Ascending aorta (tissue), 2 donors: ENCODE measurements around the gene PDS5B. TPM values are rescaled to one million over a fixed set of nuclear protein-coding genes. Genes with fewer than 3 reads are reported as not detected.

ENCODE experiments used
- DNase-seq, 2 donors: peaks; one replicate each; pipeline ENCODE4 v3.0.0-alpha.2; 2019; ENCODE audit warnings: low spot score in 2 of 2
- H3K27ac ChIP-seq, 2 donors: fragments of 200-600 bp; sonication (generic); one replicate each; pipeline ENCODE4 v1.5.1; 2016 to 2017; ENCODE audit warnings: mild to moderate bottlenecking in 1 of 2
- H3K27me3 ChIP-seq: fragments of 200-600 bp; sonication (generic); one replicate; pipeline ENCODE4 v1.5.1; 2017
- H3K36me3 ChIP-seq, 2 donors: fragments of 200-600 bp; sonication (generic); one replicate each; pipeline ENCODE4 v1.5.1; 2016
- H3K4me1 ChIP-seq, 2 donors: fragments of 200-600 bp; sonication (generic); one replicate each; pipeline ENCODE4 v1.5.1; 2016 to 2017; ENCODE audit warnings: mild to moderate bottlenecking in 1 of 2
- H3K4me3 ChIP-seq, 2 donors: fragments of 200-600 bp; sonication (generic); one replicate each; pipeline ENCODE4 v1.5.1; 2016 to 2017; ENCODE audit warnings: mild to moderate bottlenecking in 1 of 2
- H3K9me3 ChIP-seq, 2 donors: fragments of 200-600 bp; sonication (generic); one replicate each; pipeline ENCODE4 v1.5.1; 2016
- intact Hi-C: fragments of 100-400 bp; cut with DNase I; formaldehyde crosslinking; loops from one replicate; pipeline ENCODE4 v1.15.1; 2023
- total RNA-seq: library from RNA; depleted of rRNA; stranded (reverse); fragments of >200 nt; gene quantifications from one replicate; pipeline ENCODE4 v1.1.0, GENCODE V29; 2016
- TF ChIP-seq, protein P1 (sequence below), 3 experiments: fragments of 200-600 bp in 2 of 3; fragments of 450-650 bp in 1 of 3; sonication (generic) in 2 of 3; IDR thresholded peaks; one replicate each; pipeline ENCODE4 v1.5.1; 2016 to 2019; ENCODE audit warnings: antibody characterized with exemption in 3 of 3, mild to moderate bottlenecking in 1 of 3, moderate library complexity in 1 of 3

Gene PDS5B
- total RNA-seq, 1 donor from 2014 or later, result 31.0 TPM

DNA sequence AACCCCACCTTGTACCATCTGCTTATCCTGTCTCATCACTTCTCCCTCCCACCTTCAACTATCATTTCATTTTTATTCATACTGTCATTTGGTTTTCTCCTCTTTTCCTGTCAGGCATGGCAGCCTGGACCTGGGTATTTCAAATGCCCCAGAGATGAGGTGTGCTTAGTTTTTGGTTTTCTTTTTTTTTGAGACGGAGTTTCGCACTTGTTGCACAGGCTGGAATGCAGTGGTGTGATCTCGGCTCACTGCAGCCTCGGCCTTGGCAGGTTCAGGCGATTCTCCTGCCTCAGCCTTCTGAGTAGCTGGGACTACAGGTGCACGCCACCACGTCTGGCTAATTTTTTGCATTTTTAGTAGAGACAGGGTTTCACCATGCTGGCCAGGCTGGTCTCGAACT lies 5.8 kb downstream of the PDS5B start:
- Histone ChIP-seq H3K9me3 (no peaks in the 10 kb centered on the region), H3K27me3 (no peaks in the 10 kb centered on the region), H3K4me3 (no peak overlapping the region), H3K36me3 (no peaks in the 10 kb centered on the region), H3K4me1 (peaks cover 0 to 17% of the 10 kb centered on the region in 2 donors), H3K27ac (peak overlapping the region in 1 of 2 donors; percentile 4)
- DNase-seq, result no peak
- TF ChIP-seq, protein P1, sequence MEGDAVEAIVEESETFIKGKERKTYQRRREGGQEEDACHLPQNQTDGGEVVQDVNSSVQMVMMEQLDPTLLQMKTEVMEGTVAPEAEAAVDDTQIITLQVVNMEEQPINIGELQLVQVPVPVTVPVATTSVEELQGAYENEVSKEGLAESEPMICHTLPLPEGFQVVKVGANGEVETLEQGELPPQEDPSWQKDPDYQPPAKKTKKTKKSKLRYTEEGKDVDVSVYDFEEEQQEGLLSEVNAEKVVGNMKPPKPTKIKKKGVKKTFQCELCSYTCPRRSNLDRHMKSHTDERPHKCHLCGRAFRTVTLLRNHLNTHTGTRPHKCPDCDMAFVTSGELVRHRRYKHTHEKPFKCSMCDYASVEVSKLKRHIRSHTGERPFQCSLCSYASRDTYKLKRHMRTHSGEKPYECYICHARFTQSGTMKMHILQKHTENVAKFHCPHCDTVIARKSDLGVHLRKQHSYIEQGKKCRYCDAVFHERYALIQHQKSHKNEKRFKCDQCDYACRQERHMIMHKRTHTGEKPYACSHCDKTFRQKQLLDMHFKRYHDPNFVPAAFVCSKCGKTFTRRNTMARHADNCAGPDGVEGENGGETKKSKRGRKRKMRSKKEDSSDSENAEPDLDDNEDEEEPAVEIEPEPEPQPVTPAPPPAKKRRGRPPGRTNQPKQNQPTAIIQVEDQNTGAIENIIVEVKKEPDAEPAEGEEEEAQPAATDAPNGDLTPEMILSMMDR (IDR thresholded peaks at IDR 0.05), result no peak
- intact Hi-C loops, result no loop called here

DNA sequence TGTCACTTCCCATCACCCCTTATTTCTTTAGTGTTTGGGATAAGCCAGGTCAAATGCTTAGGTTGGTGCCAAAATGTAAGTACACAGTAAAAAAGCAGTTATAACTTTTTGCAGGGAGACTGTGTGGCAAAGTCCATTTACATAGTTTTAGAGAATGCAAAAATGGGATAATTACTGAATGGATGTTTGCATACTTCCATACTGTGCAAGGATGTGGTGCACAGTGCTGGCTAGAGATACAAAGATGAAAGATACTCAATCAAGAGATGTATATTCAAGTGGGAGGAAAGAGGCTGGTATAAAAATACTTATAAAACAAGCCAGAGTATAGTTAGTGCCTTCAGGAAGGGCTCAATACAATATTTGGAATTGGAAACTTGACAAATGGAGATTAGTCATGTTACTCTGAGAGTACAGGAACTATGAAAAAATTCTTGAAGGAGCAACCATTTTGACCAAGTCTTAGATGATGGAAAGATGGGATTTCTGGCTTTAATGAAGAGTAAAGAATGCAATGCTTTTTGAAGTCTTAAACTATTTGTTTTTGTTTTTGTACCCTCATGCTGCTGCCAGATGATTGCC lies 8.0 kb downstream of the PDS5B start:
- Histone ChIP-seq H3K4me1 (peaks cover 0 to 14% of the 10 kb centered on the region in 2 donors), H3K27me3 (no peaks in the 10 kb centered on the region), H3K4me3 (no peak overlapping the region), H3K27ac (no peak overlapping the region), H3K36me3 (no peaks in the 10 kb centered on the region), H3K9me3 (no peaks in the 10 kb centered on the region)
- TF ChIP-seq, protein P1 (IDR thresholded peaks at IDR 0.05), result no peak
- intact Hi-C loops, result no loop called here
- no peak for DNase-seq

DNA sequence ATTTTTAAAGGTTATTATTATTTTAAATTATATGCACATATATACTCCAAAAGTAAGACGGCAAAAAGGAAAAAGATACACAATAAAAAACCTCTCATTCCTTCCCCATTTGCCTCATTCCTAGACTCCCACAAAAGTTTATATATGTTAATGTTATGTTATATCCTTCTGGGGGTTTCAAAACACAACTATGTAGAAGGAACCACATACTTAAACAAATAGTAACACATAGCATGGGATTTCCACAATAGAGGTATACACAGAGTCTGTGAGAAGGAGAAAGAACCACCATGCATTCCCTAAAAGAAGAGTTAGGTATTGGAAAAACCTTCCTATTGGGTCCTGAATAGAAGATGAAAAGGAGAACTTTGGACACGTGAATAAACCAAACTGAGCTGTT lies 9.1 kb downstream of the PDS5B start:
- H3K4me3 ChIP-seq, result no peak overlapping the region
- DNase-seq, result no peak
- H3K4me1 ChIP-seq, result peaks cover 0 to 10% of the 10 kb centered on the region in 2 donors
- H3K36me3 ChIP-seq, result no peaks in the 10 kb centered on the region
- H3K27me3 ChIP-seq, result no peaks in the 10 kb centered on the region
- intact Hi-C loops, result no loop called here
- no peak overlapping the region for H3K27ac ChIP-seq
- TF ChIP-seq, protein P1 (IDR thresholded peaks at IDR 0.05), result no peak
- H3K9me3 ChIP-seq, result no peaks in the 10 kb centered on the region

- no peak overlapping the region for H3K27ac ChIP-seq
- H3K27me3 ChIP-seq, result no peaks in the 10 kb centered on the region
- H3K9me3 ChIP-seq, result no peaks in the 10 kb centered on the region
- TF ChIP-seq, protein P1 (IDR thresholded peaks at IDR 0.05), result no peak
- no peak for DNase-seq
- no peak overlapping the region for H3K4me3 ChIP-seq
- intact Hi-C loops, result no loop called here
- peaks cover 0 to 10% of the 10 kb centered on the region in 2 donors for H3K4me1 ChIP-seq
- H3K36me3 ChIP-seq, result no peaks in the 10 kb centered on the region
Observed at GRCh38 chr13:32600890-32601289, 14.6 kb downstream of the PDS5B start.

GRCh38 chr13:32609428-32609827 lies 23.2 kb downstream of the PDS5B start:
- peaks cover 0 to 5% of the 10 kb centered on the region in 2 donors for H3K9me3 ChIP-seq
- H3K27ac ChIP-seq, result no peak overlapping the region
- H3K27me3 ChIP-seq, result no peaks in the 10 kb centered on the region
- TF ChIP-seq, protein P1 (IDR thresholded peaks at IDR 0.05), result no peak
- intact Hi-C loops, result no loop called here
- no peak overlapping the region for H3K4me3 ChIP-seq
- no peaks in the 10 kb centered on the region for H3K36me3 ChIP-seq
- no peaks in the 10 kb centered on the region for H3K4me1 ChIP-seq
- no peak for DNase-seq

- intact Hi-C loops, result no loop called here
- no peak for DNase-seq
- Histone ChIP-seq H3K27ac (no peak overlapping the region), H3K36me3 (no peaks in the 10 kb centered on the region), H3K9me3 (peaks cover 0 to 5% of the 10 kb centered on the region in 2 donors), H3K27me3 (no peaks in the 10 kb centered on the region), H3K4me1 (no peaks in the 10 kb centered on the region), H3K4me3 (no peak overlapping the region)
- TF ChIP-seq, protein P1 (IDR thresholded peaks at IDR 0.05), result no peak
Observed at GRCh38 chr13:32610538-32610937, 24.3 kb downstream of the PDS5B start.
